HUDEP-2 (cell line): ENCODE results near the gene PTHLH.

Experiments
- DNase-seq, 76 experiments: peaks; one replicate each; lab custom pipeline; 2025; ENCODE audit not compliant: unreplicated experiment in 76 of 76; lab: John Stamatoyannopoulos, UW

PTHLH gene

GRCh38 chr12:27946421-27946820 is 26.1 kb downstream of the PTHLH start:
- DNase-seq = no peak

- peak in 59 of 76 experiments; percentile 3 to 74 (median 41) for DNase-seq
These were observed 31.7 kb downstream of the PTHLH start for GRCh38 chr12:27940756-27941402.

- no peak for DNase-seq
These were observed 32.3 kb downstream of the PTHLH start for GRCh38 chr12:27940245-27940644.

DNA sequence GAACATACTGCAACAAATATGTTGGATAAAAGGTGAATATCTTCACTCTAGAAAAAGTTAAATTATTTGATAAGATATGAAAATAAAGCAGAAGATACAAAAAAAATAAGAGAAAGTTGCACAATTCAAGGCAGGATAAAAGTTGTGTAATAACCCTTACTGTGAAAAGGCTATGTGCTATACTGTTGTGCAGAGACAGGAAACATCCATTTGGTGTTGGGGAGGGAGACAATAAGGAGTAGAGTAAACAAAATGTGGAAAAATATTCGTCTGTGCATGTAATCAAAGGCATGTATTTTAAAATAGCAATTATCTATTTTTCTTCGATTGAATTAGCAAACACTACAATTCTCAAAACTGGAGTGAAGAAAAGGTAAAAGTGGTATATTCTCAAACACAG is 34.8 kb downstream of the PTHLH start:
- DNase-seq = no peak

GRCh38 chr12:27936196-27936595 is 36.3 kb downstream of the PTHLH start:
- DNase-seq = no peak

DNA sequence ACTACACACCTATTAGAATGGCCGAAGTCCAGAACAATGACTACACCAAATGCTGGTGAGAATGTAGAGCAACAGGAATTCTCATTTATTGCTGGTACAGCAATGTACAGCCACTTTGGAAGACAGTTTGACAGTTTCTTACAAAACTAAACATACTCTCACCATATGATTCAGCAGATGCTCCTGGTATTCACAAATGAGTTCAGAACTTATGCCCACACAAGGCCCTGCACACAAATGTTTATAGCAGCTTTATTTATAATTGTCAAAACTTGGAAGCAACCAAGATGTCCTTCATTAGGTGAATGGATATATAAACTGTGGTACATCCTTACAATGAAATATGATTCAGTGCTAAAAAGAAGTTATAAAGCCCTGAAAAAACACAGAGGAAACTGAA is 38.3 kb downstream of the PTHLH start:
- DNase-seq = no peak

DNA sequence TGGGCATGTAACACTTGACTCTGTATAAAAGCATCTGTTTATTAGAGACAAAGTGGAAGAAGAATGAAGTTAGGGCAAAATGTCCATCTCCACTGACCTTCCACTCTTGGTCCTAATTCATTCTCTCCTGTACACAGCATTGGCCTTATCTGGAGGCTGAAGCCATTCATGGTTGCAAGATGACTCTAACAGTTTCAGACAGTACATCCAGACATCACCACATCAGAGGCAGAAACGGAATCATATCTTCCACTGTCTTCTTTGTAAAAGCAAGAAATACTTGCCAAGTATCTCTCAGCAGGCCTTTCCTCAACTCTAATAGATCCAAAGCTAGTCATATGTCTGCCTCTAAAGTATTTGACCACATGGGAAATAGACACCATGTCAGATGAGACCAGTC is 41.1 kb downstream of the PTHLH start:
- DNase-seq = no peak

- DNase-seq = no peak
These were observed 45.2 kb downstream of the PTHLH start for GRCh38 chr12:27927347-27927746.

- DNase-seq = no peak
These were observed 48.0 kb downstream of the PTHLH start for GRCh38 chr12:27924350-27925135.

- DNase-seq = no peak
These were observed 49.9 kb downstream of the PTHLH start for GRCh38 chr12:27922531-27923139.

DNA sequence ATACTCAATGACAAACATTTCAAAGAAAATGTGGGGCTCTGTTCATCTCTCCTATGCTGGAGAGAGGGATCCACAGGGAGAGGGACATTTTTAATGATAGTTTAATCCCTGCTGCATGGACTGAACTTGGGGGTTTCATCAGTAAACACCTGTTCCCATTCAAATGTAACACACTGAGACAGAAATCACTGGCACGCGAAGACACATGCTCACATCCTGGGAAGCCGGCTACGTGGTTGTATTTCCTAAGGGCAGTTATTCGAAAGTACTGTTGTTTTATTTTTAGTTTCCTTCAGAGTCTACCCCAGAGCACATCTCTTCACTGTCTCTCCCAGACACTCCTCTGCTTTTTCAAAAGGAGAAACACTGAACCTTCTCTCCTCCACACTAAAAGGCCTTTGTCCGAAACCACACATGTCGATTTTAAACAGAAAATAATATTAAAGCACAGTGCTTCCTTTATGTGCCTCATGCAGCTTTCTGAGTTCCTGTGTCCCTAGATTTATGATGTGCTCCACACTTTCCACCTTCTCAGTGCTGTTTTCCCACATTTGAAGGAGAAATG is 52.8 kb downstream of the PTHLH start:
- no peak for DNase-seq

DNA sequence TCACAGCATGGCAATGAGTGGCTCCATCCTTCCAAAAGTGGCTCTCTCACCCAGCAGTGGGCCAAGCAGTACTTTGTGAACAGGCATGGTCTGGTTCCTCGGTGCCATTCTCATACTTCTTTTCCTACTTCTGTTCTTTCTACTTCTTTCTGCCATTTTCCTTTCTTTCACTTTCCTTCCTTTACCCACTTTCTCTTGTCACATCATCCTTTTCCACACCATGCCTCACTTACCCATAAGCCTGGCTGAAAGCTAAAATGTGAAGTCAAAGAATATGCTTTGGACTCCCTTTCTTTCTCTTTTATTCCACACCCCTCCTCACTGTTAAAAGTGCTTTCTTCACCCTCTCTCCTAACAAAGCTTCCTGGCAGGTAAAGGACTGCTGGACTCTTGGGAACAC is 57.0 kb downstream of the PTHLH start:
- no peak for DNase-seq

DNA sequence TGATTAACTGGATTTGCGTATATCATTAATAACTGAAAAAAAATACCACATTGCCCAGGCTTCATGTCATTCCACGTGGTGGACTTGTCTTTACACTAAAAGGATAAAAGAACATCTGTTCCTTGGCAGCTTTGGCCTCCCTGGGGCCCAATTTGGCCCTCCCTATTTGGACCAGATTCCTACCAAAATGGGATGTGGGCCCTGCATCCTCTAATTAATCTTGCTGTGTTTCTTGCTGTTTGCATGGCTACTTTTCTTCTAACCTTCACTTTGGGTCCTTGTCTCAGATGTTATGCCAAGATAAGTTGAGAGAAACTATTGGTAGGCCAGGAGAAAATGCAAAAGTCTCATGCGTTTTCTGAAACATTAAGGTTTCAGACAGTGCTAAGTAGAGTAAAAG is 57.5 kb downstream of the PTHLH start:
- DNase-seq = no peak

- no peak for DNase-seq
These were observed 58.4 kb downstream of the PTHLH start for GRCh38 chr12:27913999-27914614.

DNA sequence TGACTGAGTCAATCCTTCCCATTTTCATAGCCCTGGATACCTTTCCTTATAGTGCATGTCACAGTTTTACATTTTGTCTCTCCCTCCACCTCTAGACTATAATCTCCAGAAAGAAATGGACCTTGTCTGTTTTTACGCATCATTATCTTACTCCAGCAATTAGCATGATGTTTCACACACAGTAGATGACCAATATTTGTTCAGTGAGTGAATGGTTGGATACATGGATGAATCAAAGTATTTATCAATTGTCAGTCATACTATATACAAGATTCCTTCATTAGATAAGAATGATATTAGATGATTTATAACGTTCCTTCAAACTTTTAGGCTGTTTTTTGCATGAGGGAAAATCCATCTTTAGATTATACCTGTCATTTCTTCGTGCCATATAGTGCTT is 61.1 kb downstream of the PTHLH start:
- no peak for DNase-seq
